Mesodermal cell (in vitro differentiated cells): Measurements from ENCODE around the gene GPR119. TPM values are rescaled to one million over a fixed set of nuclear protein-coding genes. Genes with fewer than 3 reads are reported as not detected.
"Not testable (repeated sequence)": the region's sequence is repeated elsewhere in the genome, so short reads cannot be mapped to it uniquely, and the experiment has no call there.

Source experiments
- H3K27ac ChIP-seq: 2 replicates; pipeline ENCODE4 v1.7.0; 2013; ENCODE audit warnings: mild to moderate bottlenecking, low read depth, low read length, moderate library complexity; ENCODE audit not compliant: severe bottlenecking
- H3K36me3 ChIP-seq: 2 replicates; pipeline ENCODE4 v1.7.1; 2013; ENCODE audit warnings: mild to moderate bottlenecking, low read length, moderate library complexity; ENCODE audit not compliant: control insufficient read depth, insufficient read depth
- H3K4me1 ChIP-seq: one replicate; pipeline ENCODE4 v1.7.1; 2013; ENCODE audit warnings: mild to moderate bottlenecking, low read length; ENCODE audit not compliant: insufficient read depth, control insufficient read depth, poor library complexity, severe bottlenecking
- H3K4me3 ChIP-seq: 2 replicates; pipeline ENCODE4 v1.7.0; 2013; ENCODE audit warnings: low read length, control low read depth, mild to moderate bottlenecking; ENCODE audit not compliant: insufficient read depth, poor library complexity, severe bottlenecking; ENCODE audit errors: extremely low read depth
- H3K9me3 ChIP-seq: 2 replicates; pipeline ENCODE4 v1.7.1; 2013; ENCODE audit warnings: mild to moderate bottlenecking, low read length, moderate library complexity; ENCODE audit not compliant: control insufficient read depth
- WGBS, 2 experiments: methylation state at CpG; one replicate each; pipeline ENCODE4 v1.1.5; 2013; ENCODE audit warnings: missing lambda C conversion rate in 2 of 2; ENCODE audit not compliant: insufficient coverage in 2 of 2; 5-methylcytosine and 5-hydroxymethylcytosine counted together
- polyA plus RNA-seq, 2 experiments: library from polyadenylated mRNA; stranded (reverse); fragments of 50-300 nt; gene quantifications; one replicate each; pipeline ENCODE4 v1.2.3, GENCODE V29; 2013

The GPR119 gene
- polyA plus RNA-seq (2013, experiment 1 of 2), result not detected
- not detected for polyA plus RNA-seq (2013, experiment 2 of 2)

- WGBS, 2 experiments, result 86 to 96% methylated on average over 1 to 4 of the region's 4 CpGs
- no peak within 1 kb of the TSS for H3K4me3 ChIP-seq
- no peaks in the 10 kb centered on the region for H3K4me1 ChIP-seq
- no peaks in the 10 kb centered on the region for H3K9me3 ChIP-seq
- no peaks in the 10 kb centered on the region for H3K36me3 ChIP-seq
- H3K27ac ChIP-seq, result no peak within 1 kb of the TSS
Measured at GRCh38 chrX:130385520-130385919, at the start of gene GPR119. Gene GPR119, minus strand, starts transcription at chrX:130385674. Its CDS starts 227 bp downstream, at chrX:130385447.

DNA sequence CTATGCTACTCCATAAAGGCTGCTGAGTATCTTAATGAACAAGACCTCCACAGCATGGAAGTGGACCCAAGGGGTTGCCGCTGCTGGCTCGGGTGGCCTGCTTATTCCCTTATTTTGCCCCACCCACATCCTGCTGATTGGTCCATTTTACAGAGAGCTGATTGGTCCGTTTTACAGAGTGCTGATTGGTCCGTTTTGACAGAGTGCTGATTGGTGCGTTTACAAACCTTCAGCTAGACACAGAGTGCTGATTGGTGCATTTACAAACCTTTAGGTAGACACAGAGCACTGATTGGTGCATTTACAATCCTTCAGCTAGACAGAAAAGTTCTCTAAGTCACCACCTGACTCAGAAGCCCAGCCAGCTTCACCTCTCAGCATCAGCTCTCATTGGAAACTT lies 43.8 kb upstream of the GPR119 start:
- not testable (repeated sequence) for H3K4me3 ChIP-seq, H3K36me3 ChIP-seq, H3K9me3 ChIP-seq, H3K27ac ChIP-seq, H3K4me1 ChIP-seq
- WGBS, 2 experiments, result 88% methylated on average over 4 of the region's 5 CpGs; no CpG with 5 or more reads in 1 of the 2 experiments

DNA sequence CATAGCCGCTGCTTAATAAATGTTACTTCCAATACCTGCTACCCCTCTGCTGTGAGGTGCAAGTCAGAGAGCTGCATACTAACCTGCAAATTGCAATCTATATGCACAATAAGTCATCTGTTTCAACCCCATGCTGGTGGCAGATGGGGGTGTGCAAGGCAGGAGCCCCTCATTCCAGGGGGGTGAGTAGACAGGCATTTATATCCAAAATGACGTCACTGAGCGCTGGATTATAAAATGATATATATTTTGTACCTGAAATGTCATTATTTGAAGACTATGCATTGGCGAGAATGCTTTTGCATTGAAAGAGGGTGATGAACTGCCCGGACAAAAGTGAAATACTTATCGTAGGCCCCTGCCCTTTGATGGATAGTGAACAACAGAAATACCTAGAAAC lies 41.1 kb upstream of the GPR119 start:
- no peak overlapping the region for H3K27ac ChIP-seq
- no peak overlapping the region for H3K4me3 ChIP-seq
- 100% methylated on average over 1 of the region's 6 CpGs; no CpG with 5 or more reads in 1 of the 2 experiments for WGBS, 2 experiments
- H3K9me3 ChIP-seq, result no peaks in the 10 kb centered on the region
- no peaks in the 10 kb centered on the region for H3K4me1 ChIP-seq
- no peaks in the 10 kb centered on the region for H3K36me3 ChIP-seq

GRCh38 chrX:130419263-130419662 lies 33.8 kb upstream of the GPR119 start:
- 100% methylated on average over 1 of the region's 2 CpGs; no CpG with 5 or more reads in 1 of the 2 experiments for WGBS, 2 experiments
- peaks cover 6% of the 10 kb centered on the region for H3K36me3 ChIP-seq
- no peak overlapping the region for H3K27ac ChIP-seq
- H3K4me3 ChIP-seq, result no peak overlapping the region
- no peaks in the 10 kb centered on the region for H3K9me3 ChIP-seq
- no peaks in the 10 kb centered on the region for H3K4me1 ChIP-seq

DNA sequence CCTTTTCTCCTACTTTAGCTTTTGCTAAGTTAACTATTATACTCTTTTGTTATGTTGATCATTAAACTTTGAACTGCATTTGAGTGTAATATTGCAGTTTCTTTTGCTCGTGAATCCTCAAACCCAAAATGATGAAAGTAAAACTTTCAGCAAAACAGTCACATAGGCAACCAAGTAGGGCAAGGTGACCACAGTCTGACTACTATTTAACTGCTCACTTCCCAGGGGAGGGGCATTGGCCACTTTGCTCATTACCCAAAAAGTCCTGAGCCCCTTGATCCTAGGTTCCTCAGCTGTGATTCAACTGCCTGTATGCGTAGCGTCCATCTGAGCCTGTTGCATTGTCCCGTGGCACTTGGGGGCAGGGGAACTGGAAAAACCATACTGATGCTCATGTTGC lies 33.3 kb upstream of the GPR119 start:
- H3K4me1 ChIP-seq, result no peaks in the 10 kb centered on the region
- H3K36me3 ChIP-seq, result peaks cover 7% of the 10 kb centered on the region
- WGBS, 2 experiments, result 90 to 100% methylated on average over 2 of the region's 4 CpGs
- no peaks in the 10 kb centered on the region for H3K9me3 ChIP-seq
- H3K27ac ChIP-seq, result no peak overlapping the region
- H3K4me3 ChIP-seq, result no peak overlapping the region

- Histone ChIP-seq H3K4me1 (no peaks in the 10 kb centered on the region), H3K9me3 (no peaks in the 10 kb centered on the region), H3K4me3 (no peak overlapping the region), H3K36me3 (peaks cover 7% of the 10 kb centered on the region), H3K27ac (no peak overlapping the region)
- WGBS, 2 experiments, result 80% methylated on average over 1 of the region's 2 CpGs; no CpG with 5 or more reads in 1 of the 2 experiments
Measured at GRCh38 chrX:130418066-130418465, 32.6 kb upstream of the GPR119 start.

GRCh38 chrX:130416785-130417184 lies 31.3 kb upstream of the GPR119 start:
- 95 to 100% methylated on average over 1 to 4 of the region's 4 CpGs for WGBS, 2 experiments
- Histone ChIP-seq H3K27ac (no peak overlapping the region), H3K4me1 (no peaks in the 10 kb centered on the region), H3K9me3 (no peaks in the 10 kb centered on the region), H3K4me3 (no peak overlapping the region), H3K36me3 (peaks cover 18% of the 10 kb centered on the region)

GRCh38 chrX:130415201-130415600 lies 29.7 kb upstream of the GPR119 start:
- Histone ChIP-seq H3K9me3 (no peaks in the 10 kb centered on the region), H3K4me1 (no peaks in the 10 kb centered on the region), H3K27ac (no peak overlapping the region), H3K36me3 (peaks cover 18% of the 10 kb centered on the region), H3K4me3 (no peak overlapping the region)
- 71 to 100% methylated on average over 1 to 4 of the region's 7 CpGs for WGBS, 2 experiments

- H3K4me1 ChIP-seq, result no peaks in the 10 kb centered on the region
- H3K4me3 ChIP-seq, result no peak overlapping the region
- no peaks in the 10 kb centered on the region for H3K9me3 ChIP-seq
- no peak overlapping the region for H3K27ac ChIP-seq
- H3K36me3 ChIP-seq, result peaks cover 21% of the 10 kb centered on the region
- WGBS, 2 experiments, result 100% methylated on average over 2 of the region's 5 CpGs; no CpG with 5 or more reads in 1 of the 2 experiments
Measured at GRCh38 chrX:130414800-130415199, 29.3 kb upstream of the GPR119 start.

DNA sequence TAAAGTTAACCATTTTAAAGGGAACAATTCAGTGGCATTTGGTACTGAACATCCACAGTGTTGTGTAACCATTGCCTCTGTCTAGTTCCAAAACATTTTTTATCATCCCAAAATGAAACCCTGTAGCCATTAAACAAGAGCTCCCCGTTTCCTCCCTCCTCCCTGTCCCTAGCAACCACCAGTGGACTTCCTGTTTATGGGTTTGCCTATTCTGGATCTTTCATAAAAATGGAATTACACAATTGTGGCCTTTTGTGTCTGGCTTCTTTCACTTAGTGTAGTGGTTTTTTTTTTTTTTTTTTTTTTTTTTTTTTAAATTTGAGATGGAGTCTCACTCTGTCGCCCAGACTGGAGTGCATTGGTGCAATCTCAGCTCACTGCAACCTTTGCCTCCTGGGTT lies 27.9 kb upstream of the GPR119 start:
- Histone ChIP-seq H3K4me3 (no peak overlapping the region), H3K36me3 (peaks cover 26% of the 10 kb centered on the region), H3K9me3 (no peaks in the 10 kb centered on the region), H3K4me1 (no peaks in the 10 kb centered on the region), H3K27ac (no peak overlapping the region)
- WGBS, 2 experiments, result no CpG with 5 or more reads among the region's 2 CpGs

DNA sequence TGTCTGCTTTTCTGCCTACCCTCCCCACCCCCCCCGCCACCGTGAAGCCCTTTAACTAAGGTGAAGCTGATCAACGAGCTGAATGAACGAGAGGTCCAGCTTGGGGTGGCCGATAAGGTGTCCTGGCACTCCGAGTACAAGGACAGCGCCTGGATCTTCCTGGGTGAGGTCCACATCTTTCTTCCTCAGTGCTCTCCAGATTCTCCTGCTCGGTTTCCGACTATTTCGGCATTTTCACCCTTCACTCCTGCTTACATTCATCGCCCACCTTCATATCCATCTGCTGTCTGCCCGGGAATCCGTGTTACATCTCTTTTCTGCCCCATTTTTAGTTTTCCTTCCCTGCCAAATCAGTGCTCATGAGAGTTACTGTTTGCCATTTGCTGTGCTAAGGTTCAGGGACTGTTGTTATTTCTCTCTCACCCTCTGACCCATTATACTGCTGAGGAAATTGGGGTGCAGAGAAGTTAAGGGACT lies 16.8 kb upstream of the GPR119 start:
- Histone ChIP-seq H3K36me3 (peaks cover 13% of the 10 kb centered on the region), H3K9me3 (no peaks in the 10 kb centered on the region), H3K27ac (no peak overlapping the region), H3K4me1 (no peaks in the 10 kb centered on the region), H3K4me3 (peak overlapping the region; percentile 56)
- 0% methylated on average over 3 to 9 of the region's 13 CpGs for WGBS, 2 experiments
